GM19468 (cell line): ENCODE data around the gene RNF115.

Experiments
- ATAC-seq: cut with Tn5 transposase; IDR thresholded peaks from one replicate; pipeline ENCODE4 v1.9.1; 2021; ENCODE audit warnings: mild to moderate bottlenecking, moderate library complexity, moderate number of reproducible peaks; ENCODE audit not compliant: unreplicated experiment; ENCODE audit errors: extremely low read depth

Gene RNF115

GRCh38 chr1:145707183-145707867 lies 116.6 kb downstream of the RNF115 start, which contains the start of gene PDZK1:
PDZK1 (minus strand) TSS chr1:145707368; CDS start chr1:145688021, 19,347 bp downstream.
- no peak for ATAC-seq

GRCh38 chr1:145706086-145706664 lies 117.7 kb downstream of the RNF115 start:
- ATAC-seq: no peak

GRCh38 chr1:145705622-145706021 lies 118.3 kb downstream of the RNF115 start:
- ATAC-seq: no peak

- no peak for ATAC-seq
These were observed 121.1 kb downstream of the RNF115 start for GRCh38 chr1:145702826-145703225.

- no peak for ATAC-seq
These were observed 121.8 kb downstream of the RNF115 start for GRCh38 chr1:145702052-145702451.

GRCh38 chr1:145701306-145701862 lies 122.5 kb downstream of the RNF115 start:
- no peak for ATAC-seq

GRCh38 chr1:145696630-145696960 lies 127.3 kb downstream of the RNF115 start:
- ATAC-seq: no peak

- no peak for ATAC-seq
These were observed 127.9 kb downstream of the RNF115 start for GRCh38 chr1:145695821-145696629.

- no peak for ATAC-seq
These were observed 131.0 kb downstream of the RNF115 start for GRCh38 chr1:145692785-145693443.

- ATAC-seq: no peak
These were observed 133.0 kb downstream of the RNF115 start for GRCh38 chr1:145690587-145691558.

- ATAC-seq: no peak
These were observed 134.0 kb downstream of the RNF115 start for GRCh38 chr1:145689922-145690321.

GRCh38 chr1:145688924-145689323 lies 135.0 kb downstream of the RNF115 start:
- ATAC-seq: no peak
